Activated CD4-positive, alpha-beta T cell treated with anti-CD3 and anti-CD28 coated beads for 48 hours (primary cell): ENCODE measurements around the gene INPP5B.
"Not testable (repeated sequence)": the region's sequence is repeated elsewhere in the genome, so short reads cannot be mapped to it uniquely, and the experiment has no call there.

Source experiments
- DNase-seq: peaks from one replicate; pipeline ENCODE4 v3.0.0-alpha.2; 2020

Gene INPP5B

GRCh38 chr1:37947364-37947763, 511 bp upstream of the INPP5B start:
- no peak for DNase-seq

DNA sequence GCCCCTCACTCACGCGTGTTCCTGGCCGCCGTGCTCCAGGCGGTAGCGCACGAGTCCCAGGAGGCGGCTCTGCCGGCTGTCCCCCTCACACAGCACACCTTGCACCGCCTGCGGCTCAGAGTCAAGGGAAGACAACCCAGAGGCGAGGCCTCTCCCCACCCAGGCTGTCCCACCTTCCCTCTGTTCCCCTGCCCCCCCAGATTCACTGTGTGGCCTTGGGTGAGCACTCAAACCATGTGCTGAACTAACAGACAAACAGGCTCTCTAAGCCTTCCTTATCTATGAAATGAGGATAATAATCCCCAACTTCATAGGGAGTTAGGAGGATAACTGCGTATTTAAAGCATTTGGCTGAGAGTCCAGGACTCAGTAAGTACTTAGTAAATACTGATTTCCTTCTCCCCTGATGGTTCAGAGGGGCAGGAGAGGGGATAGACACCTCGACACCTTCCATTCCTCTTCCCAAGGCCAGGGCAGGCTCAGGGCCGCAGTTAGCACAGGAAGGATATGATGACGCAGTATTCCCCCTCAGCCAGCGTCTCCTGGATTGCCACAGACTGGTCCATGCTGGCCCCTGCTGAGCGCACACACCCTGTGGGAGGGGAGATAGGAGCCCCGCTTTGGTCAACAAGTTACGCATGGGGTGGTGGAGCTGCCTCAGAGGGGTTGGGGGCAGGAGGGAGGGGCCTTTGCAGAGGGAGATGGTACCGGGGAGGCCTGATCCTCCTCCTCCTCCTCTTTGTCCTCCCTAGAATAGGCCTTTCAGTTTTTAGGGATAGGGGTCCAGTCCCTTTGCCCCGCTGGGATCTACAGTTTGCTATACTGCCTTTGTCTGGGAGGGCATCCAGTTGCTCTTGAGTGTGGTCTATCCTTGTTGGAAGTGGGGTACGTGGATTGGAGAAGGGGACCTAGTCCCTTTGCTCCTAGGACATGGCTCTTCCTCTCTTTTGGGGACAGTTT, 830 bp downstream of the INPP5B start:
- DNase-seq = no peak

- DNase-seq = no peak
Measured at GRCh38 chr1:37945251-37945650, 1.6 kb downstream of the INPP5B start.

GRCh38 chr1:37944816-37945215, 2.0 kb downstream of the INPP5B start:
- no peak for DNase-seq

- no peak for DNase-seq
Measured at GRCh38 chr1:37944086-37944763, 2.6 kb downstream of the INPP5B start.

- DNase-seq = no peak
Measured at GRCh38 chr1:37940299-37940947, 6.4 kb downstream of the INPP5B start.

DNA sequence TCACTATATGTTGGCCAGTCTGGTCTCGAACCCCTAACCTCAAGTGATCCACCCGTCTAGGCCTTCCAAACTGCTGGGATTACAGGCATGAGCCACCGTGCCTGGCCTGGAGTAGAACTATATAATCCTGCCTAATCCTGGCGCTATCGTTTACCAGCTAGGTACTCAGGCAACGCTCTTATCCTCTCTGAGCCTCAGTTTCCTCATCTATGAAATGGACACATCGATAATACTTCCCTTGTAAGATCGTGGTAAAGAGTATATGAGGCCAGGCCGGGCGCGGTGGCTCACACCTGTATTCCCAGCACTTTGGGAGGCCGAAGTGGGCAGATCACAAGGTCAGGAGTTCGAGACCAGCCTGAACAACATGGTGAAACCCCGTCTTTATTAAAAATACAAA, 10.1 kb downstream of the INPP5B start:
- not testable (repeated sequence) for DNase-seq

DNA sequence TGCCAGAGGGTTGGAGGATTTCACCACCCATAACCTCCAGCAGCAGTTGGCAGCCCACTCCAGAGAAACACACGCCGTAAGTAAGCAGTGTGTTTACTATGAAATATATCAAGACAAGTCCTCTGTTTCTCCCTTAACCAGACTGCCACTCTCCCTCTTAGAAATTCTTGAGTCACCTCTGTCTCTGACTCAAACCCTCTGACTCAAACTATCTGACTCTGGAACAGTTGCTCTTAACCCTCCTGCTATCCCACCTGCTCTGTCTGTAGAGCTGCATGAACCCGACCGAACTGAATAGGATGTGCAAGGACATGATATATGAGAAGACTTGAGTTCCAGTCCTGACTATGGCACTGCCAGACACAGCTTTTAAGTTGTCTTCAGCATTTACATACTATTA, 14.1 kb downstream of the INPP5B start:
- DNase-seq = no peak

DNA sequence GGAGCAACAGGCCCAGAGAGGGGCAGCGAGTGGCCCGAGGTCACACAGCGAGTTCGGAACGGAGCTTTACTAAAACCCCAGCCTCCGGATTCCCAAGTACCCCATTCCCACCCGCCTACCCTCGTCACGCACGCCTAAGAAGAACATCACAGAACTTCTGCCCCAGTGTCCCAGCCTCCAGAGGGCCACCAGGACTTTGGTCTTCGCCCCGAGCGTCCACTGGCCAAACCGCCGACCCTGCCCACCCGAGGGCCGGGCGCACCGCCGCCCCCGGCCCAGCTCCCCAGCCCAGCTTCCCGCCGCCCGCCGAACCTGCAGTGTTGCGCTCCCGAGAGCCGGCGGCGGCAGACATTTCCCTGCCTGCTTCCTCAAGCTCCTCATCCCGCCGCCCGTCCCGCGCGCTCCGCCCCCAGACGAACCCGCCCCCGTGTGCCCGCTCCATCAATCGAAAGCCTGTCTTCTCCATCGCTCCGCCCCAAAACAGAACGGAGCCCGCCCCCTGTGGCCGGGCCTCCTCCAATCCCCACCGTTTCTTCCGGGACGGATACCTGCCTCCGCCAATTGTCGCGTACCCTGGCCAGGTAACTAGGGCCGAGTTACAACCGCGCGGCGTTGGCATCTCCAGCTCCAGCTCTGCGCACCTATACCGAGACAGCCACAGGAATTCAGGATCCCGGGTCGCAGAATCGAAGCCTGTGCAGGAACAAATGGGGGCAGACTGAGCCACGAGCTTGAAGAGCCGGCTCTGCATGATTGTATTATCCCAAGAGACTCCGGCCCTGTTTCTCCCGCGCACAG, 15.3 kb downstream of the INPP5B start:
- peak; percentile 99 for DNase-seq

GRCh38 chr1:37931102-37931360, 15.8 kb downstream of the INPP5B start:
- peak; percentile 22 for DNase-seq

- peak; percentile 63 for DNase-seq
Measured at GRCh38 chr1:37930246-37931101, 16.4 kb downstream of the INPP5B start.

- DNase-seq = no peak
Measured at GRCh38 chr1:37926038-37926924, 20.6 kb downstream of the INPP5B start.

DNA sequence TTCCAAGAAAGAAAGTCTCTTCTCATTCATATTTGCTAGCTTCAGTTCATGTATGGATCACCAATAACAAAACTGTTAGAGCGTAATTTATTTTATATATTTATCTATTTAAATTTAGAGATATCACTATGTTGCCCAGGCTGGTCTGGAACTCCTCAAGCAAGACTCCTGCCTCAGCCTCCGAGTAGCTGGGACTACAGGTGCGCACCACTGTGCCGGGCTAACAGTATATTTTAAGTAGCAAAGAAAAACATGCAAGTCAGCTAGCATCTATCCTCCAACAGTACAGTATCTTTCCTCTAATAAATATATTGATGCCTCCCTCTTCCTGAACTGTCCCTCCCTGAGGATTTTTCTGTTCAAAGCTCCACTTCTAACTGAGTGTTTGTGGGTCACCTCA, 21.5 kb downstream of the INPP5B start:
- DNase-seq = no peak

- DNase-seq = no peak
Measured at GRCh38 chr1:37923551-37923889, 23.3 kb downstream of the INPP5B start.

- DNase-seq = no peak
Measured at GRCh38 chr1:37922767-37923550, 23.9 kb downstream of the INPP5B start.

GRCh38 chr1:37919277-37919676, 27.6 kb downstream of the INPP5B start:
- DNase-seq = peak; percentile 35

GRCh38 chr1:37915476-37916093, 31.3 kb downstream of the INPP5B start:
- no peak for DNase-seq

GRCh38 chr1:37914719-37915475, 32.0 kb downstream of the INPP5B start:
- no peak for DNase-seq

DNA sequence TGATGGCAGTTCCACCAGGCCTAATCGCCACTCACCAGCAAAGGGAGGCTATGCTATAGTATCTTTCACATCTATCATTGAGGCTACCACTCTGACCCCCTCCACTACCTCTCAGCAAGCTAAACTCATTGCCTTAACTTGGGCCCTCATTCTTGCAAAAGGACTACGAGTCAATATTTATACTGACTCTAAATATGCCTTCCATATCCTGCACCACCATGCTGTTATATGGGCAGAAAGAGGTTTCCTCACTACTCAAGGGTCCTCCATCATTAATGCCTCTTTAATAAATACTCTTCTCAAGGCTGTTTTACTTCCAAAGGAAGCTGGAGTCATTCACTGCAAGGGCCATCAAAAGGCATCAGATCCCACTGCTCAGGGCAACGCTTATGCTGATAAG, 35.4 kb downstream of the INPP5B start:
- not testable (repeated sequence) for DNase-seq
